DMS153 treated with DMSO at 0.1 percent for 48 hours (cell line): ENCODE measurements around the gene SLC5A12.
"Not testable (repeated sequence)": the region's sequence is repeated elsewhere in the genome, so short reads cannot be mapped to it uniquely, and the experiment has no call there.

Experiments used
- DNase-seq: peaks from one replicate; lab custom pipeline; 2025; ENCODE audit not compliant: unreplicated experiment; lab: John Stamatoyannopoulos, UW

The SLC5A12 gene

DNA sequence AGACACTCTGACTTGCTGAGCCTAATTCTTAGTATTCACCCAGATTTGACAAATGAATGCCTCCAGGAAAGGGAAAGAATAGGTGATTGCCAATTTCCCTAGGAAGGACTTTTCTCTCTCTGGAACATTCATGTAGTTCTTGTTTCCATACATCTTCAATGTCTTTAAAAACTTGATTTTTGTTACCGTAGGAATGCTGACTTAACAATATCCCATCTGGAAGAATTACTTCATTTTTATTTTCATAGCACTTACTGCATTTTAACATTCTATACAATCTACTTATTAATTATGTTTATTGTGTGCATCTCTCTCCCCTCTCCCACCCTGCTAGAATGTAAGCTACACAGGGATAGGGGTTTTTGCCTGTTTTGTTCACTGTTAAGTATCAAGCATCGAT is 66.6 kb downstream of the SLC5A12 start:
- no peak for DNase-seq

GRCh38 chr11:26651916-26652315 is 69.9 kb downstream of the SLC5A12 start:
- DNase-seq = no peak

GRCh38 chr11:26649884-26650283 is 72.0 kb downstream of the SLC5A12 start:
- DNase-seq = peak; percentile 11

DNA sequence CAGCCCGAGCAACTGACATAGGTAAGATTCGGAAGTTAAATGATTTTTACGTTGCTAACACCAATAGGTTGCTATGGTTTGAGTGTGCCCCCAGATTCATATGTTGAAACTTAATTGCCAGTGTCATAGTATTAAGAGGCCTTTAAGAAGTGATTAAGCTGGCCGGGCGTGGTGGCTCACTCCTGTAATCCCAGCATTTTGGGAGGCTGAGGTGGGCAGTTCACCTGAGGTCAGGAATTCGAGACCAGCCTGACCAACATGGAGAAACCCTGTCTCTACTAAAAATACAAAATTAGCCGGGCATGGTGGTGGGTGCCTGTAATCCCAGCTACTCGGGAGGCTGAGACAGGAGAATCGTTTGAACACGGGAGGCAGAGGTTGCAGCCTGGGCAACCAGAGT is 78.5 kb downstream of the SLC5A12 start:
- not testable (repeated sequence) for DNase-seq

DNA sequence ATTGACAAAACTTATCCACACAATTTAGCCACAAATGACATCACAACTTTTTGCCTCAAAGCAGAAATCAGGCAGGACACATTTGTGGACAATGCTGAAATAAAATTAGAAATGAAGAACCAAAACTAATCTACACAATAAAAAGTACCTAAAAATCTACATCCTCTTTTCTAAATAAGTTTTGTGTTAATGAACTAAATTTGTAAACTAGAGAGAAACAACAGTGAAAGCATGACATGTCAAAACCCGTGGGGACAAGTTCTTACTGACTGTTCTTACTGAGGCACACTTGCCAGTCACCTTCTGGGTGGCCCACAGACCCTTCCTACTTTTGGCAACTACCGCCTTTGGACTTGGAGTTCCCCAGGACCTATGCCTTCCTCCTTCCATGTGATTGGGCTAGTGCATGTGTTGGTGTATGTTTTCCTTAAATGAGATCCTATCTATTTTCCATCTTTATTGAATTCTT is 89.1 kb downstream of the SLC5A12 start:
- DNase-seq = no peak

- no peak for DNase-seq
Observed at GRCh38 chr11:26626346-26626745, 95.5 kb downstream of the SLC5A12 start.

- DNase-seq = no peak
Observed at GRCh38 chr11:26623076-26623659, 98.7 kb downstream of the SLC5A12 start.

DNA sequence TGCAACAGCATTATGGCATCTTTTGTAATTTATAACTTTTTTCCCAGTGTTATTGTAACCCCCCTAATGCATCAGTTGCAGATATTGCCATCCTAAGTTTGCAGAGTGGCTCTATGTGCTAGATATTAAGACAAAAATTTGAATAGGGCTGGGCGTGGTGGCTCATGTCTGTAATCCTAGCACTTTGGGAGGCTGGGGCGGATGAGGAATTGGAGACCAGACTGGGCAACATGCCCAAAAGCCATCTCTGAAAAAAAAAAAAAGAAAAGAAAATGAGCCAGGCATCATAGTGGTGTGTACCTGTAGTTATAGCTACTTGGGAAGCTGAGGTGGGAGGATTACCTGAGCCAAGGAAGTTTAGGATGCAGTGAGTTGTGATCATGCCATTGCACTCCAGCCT is 99.7 kb downstream of the SLC5A12 start:
- no peak for DNase-seq

DNA sequence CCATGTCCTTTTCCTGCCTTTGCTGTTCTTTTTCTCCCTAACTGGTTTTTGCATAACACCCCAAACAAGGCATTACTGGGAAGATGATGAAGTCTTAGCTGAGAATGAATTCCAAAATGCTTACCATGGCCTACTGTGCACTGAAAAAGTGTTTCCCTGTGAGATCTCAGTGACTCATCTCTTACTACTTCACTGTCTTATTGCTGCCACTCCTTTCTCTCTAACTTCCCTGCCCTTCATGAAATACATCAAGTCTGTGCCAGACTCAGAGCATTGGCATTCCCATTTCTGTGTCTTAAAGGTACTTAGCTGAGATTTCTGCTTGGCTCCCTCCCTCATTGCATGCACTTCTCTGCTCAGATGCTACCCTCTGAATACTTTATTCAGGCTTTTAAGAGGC is 100.7 kb downstream of the SLC5A12 start:
- DNase-seq = no peak

DNA sequence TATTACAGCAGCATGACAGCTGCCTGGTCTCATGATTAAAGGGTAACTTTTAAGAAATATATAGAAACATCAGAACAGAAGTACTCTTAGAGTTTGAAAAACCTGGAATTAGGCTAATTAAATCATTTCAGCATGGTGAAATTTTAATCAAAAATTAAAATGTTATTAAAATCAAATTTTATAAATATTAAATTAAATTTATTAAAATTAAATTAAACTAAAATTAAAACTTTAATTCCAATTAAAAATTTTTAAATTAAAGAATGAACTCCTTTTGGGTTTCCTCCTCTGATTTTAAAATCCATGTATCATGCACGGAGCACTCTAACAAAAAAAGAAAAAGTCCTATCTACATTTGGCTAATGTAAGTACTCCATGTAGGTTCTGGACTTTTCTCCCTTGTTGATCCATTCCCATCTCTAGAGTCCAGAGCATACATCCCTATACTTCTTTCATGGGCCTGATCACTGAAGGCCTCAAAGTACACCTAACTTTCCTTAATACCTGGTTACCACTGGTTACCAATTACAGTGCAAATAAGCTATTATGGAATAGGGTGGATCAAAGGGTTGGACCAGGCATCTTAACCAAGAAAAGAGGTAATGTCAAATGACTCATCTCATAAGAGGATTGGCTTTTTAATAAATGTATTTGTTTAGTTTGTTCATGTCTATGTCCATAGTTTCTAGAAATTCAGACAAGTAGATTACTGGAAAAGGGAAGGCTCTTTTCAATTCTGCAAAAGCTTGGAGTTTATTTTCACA is 101.4 kb downstream of the SLC5A12 start:
- no peak for DNase-seq

GRCh38 chr11:26618441-26618840 is 103.4 kb downstream of the SLC5A12 start:
- DNase-seq = no peak
